NK-92 (cell line): ENCODE data around the gene TBC1D13.
"Not testable (repeated sequence)": the region's sequence is repeated elsewhere in the genome, so short reads cannot be mapped to it uniquely, and the experiment has no call there.

Source experiments
- DNase-seq: peaks from one replicate; lab custom pipeline; 2025; ENCODE audit not compliant: unreplicated experiment; lab: John Stamatoyannopoulos, UW

Gene TBC1D13

DNA sequence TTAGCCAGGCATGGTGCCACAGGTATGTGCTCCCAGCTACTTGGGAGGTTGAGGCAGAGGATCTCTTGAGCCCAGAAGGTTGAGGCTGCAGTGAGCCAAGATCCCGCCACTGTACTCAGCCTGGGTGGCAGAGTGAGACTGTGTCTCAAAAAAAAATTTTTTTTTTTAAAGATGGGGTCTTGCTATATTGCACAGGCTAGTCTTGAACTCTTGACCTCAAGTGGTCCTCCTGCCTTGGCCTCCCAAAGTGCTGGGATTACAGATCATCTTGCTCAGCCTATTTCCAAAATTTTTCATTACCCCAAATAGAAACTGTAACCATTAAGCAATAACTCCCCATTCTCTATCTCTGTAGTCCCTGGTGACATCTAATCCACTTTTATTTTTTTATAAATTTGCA lies 4.4 kb upstream of the TBC1D13 start:
- no peak for DNase-seq

DNA sequence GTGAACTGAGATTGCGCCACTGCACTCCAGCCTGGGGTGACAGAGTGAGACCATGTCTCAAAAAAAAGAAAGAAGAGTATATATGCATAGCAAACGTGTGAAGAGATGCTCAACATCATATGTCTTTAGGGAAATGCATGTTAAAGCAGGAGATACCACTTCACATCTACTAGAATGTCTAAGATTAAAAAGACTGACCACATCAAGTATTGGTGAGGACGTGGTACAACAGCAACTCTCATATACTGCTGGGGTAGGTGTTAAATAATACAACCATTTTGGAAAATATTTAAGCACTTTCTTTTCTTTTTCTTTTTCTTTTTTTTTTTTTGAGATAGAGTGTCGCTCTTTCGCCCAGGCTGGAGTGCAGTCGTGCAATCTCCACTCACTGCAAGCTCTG lies 1.6 kb upstream of the TBC1D13 start:
- DNase-seq: no peak

DNA sequence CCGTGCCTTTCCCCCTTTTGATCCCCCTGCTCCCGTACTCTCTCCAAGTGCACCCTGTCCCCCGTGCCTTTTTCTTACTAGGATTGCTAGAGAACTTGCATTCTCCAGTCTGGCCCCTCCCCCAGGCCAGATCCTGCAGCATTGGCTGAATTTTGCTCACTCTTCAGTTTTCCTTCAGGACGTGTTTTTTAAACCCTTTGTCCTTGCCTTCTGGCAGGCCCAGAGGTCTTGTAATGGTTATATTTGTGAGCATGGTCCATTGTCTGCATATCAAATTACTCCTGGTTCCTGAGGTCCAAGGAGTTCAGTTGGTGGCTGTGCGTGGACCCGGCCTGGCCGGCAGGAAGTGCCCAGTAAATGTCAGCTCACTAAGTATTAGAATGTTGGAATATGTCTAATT lies 606 bp downstream of the TBC1D13 start:
- DNase-seq: no peak

DNA sequence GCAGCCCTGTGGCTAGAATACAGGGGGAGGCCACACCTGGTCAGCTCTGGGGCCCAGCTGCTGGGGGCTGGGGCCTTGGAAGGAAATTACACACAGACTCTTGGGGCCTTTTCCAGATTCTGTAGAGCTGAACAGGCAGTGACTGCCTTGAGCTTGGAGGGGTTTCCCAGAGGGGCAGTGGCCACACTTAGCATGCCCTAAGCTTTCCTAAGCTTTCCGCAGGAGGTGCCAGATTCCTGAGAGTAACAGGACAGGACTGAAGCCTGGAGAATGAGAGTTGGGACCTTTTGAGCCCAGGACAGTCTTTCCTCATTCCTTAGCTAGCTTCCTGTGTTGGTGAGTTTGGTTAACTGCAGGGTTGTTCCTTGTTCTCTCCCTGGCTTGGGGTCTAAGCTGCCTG lies 1.4 kb downstream of the TBC1D13 start:
- no peak for DNase-seq

DNA sequence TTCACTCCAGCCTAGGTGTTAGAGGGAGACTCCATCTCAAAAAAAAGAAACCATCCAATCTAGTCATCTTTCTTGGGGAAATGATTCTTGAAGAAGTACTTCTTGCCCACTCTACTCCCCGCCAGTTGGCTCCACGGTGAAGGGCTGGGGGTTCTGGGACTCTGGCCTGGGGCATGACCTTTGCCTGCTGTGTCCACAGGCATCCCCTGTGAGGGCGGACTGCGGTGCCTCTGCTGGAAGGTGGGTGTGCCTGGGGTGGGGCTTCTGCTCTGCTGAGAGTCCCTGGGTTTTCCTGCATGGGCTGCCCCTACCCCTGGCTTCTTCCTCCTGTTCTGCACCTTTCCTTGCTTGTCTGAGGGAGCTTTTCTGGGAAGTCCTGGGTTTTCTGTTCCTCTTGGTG lies 3.5 kb downstream of the TBC1D13 start:
- DNase-seq: no peak

DNA sequence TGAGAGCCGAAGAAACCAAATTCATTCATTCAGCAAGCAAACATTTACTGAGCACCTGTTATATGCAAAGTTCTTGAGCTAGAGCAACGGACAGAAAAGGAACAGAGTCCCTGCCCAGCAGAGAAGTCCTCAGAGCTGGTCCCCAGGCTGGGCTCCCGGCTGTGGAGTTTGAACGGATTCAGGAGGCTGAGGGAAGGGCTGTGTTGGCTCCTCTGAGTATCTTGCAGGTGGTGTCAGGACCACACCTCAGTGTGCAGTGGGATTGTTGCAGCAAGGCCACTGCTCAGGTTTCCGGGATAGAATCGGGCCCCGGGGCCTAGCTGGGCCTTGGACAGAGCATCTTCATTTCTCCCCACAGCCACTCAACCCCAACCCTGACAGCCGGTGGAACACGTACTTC lies 5.1 kb downstream of the TBC1D13 start:
- DNase-seq: no peak

DNA sequence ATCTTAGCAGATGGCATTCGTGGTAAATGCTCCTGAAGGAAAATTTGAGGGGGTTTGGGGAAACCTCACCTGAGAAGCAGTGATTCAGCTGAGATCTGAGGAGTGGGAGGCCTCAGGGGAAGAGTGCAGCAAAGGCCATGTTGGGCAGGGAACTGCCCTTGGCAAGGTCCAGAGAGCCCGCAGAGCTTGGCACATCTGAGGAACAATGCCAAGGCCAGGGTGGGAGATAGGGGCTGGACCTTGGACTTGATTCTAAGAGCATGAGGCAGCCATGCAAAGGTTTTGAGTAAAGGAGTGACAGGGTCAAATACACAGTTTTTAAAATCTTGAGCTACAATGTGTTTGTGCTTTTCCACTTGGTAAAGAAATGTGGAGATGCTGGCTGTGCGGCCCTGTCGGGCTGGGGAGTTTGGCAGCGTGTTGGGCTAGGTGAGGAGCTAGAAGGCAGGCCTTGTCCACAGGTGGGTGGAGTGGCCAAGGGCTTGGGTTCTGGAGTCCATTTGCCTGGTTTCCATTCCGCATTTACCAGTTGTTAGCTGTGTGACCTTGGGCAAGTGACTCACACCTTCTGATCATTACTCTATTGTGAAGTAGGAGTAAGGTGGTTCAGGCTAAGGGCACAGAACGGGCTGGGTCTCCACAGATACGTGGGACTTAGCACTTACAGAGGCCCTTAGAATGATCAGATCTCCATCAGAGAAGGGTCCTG lies 6.1 kb downstream of the TBC1D13 start:
- DNase-seq: no peak

DNA sequence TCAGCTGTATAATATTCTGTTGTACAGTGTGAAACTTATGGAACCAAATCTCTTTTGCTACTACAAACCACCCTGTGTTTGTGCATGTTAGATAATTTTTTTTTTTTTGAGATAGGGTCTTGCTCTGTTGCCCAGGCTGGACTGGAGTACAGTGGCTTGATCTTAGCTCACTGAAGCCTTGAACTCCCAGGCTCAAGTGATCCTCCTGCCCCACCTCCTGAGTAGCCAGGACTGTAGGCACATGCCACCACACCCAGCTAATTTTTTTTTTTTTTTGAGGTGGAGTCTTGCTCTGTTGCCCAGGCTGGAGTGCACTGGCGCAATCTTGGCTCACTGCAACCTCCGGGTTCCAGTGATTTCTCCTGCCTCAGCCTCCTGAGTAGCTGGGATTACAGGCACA lies 7.9 kb downstream of the TBC1D13 start:
- not testable (repeated sequence) for DNase-seq

DNA sequence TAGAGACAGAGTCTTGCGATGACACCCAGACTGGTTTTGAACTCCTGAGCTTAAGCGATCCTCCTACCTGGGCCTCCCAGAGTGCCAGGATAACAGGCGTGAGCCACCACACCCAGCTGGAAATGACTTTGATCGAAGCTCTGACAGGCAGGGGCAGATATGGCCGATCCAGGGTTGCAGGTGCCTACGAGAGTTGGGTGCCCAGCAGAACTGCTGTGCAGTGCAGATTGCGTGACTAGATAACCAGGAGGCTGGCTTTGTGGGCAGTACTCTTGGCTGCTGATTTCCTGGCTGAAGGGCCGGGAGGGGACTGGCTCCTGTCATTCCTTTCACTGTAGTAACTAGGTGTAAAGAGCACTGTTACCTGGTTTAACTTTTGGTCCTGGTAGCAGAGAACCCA lies 11.8 kb downstream of the TBC1D13 start:
- DNase-seq: no peak

DNA sequence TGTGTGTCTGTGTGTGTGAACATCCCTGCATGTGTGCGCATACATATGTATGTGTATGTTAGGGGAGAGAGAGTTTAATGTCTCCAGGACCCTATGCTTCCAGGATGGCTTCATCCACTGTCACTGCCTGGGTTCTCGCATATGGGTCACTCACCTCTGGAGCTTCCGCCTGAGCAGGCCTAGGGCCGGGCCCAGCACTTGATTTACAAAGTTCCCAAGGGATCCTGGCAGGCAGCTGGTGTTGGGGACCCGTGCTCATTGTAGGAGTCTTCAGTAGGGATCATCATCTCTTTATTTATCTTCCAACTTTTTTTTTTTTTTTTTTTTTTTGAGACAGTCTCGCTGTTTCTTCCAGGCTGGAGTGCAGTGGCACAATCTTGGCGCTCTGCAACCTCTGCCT lies 13.0 kb downstream of the TBC1D13 start:
- no peak for DNase-seq

DNA sequence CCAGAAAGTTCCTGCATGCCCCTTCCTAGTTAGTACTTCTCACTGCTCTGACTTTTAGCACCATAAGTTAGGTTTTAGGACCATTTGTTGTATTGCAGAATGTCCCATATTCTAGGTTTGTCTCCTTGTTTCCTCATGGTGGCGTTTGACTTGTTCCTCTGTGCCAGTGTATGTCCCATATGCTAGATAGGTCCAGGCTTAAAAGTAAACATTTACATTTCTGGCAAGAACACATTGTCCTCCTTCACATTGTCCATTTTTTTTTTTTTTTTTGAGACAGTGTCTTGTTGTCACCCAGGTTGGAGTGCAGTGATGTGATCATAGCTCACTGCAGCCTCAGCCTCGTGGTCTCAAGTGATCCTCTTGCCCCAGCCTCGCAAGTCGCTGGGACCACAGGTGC lies 15.4 kb downstream of the TBC1D13 start:
- no peak for DNase-seq

DNA sequence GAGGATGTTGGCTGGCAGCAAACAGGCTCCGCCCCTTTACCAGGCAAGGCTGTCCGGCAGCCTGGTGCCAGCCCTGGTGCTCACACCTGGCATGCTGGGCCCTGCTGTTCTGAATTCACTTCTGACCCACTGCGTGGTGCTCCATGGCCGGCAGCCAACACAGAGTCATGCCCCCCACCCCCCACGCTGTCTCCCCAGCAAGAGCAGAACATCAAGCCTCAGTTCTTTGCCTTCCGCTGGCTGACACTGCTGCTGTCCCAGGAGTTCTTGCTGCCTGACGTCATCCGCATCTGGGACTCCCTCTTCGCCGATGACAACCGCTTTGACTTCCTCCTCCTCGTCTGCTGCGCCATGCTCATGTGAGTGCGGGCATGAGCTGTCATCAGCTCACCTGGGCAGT lies 18.6 kb downstream of the TBC1D13 start:
- DNase-seq: no peak

DNA sequence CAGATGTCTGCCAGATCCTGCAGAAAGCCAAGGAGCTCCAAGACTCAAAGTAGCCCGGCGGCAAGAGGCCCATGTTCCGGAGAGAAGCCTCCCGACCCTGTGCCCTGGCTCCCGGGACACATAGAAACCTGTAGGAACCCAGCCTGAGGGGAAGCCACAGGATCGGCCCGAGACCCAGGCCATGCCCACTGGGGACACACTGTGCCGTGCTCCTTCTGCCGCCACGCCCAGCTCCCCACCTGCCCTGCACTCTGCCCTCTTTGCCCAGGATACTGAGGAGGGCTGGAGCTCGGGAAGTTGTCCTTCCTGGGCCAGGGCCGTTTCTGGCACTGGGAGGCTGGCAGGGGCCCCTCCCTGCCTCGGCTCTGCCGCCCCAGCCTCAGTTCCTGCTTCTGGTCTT lies 20.8 kb downstream of the TBC1D13 start:
- no peak for DNase-seq

DNA sequence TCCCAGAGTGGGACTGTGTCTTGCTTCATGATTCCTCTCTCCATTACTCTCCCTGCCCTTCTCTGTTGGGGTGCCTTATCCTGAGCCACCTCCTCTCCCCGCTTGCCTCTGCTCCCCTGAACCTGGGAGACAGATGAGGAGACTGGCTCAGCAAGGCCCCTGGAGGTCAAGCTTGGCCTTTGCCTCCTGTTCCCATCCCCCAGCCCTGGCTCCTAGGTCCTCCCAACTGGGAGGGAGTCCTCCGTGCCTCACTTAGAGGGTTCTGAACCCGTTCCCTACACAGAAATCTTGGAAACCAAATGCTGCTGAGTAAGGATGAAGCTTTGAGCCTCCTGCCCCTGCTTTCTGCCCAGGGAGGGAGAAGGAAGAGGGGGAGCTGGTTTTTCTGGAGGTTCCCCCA lies 21.5 kb downstream of the TBC1D13 start:
- DNase-seq: no peak

DNA sequence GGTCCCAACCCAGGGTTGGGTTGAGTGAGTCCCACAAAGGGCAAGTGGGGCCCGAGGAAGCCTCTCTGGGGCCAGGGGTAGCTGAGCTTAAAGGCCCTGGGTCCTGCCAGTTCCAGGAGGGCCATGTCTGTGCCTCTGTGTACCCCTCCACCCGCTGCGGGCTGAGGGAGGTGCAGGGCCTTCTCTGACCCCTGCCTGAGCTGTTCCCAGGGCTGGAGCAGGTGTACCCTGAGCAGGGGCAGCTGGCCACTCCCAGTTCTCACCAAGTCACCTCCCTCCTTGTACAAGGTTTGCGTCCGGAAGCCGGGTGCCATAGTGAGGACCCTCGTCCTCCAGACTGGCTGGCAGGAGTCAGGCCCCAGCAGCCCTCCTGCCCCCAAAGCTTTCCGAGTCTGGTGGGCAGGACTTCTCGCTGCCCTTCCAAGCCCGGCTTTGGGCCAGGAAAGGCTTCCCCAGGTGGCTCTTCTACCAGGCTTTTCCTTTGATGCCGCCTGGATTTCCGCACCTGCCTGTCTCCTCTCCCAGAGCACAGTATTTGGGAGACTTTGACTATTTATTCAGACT lies 22.1 kb downstream of the TBC1D13 start:
- DNase-seq: no peak

DNA sequence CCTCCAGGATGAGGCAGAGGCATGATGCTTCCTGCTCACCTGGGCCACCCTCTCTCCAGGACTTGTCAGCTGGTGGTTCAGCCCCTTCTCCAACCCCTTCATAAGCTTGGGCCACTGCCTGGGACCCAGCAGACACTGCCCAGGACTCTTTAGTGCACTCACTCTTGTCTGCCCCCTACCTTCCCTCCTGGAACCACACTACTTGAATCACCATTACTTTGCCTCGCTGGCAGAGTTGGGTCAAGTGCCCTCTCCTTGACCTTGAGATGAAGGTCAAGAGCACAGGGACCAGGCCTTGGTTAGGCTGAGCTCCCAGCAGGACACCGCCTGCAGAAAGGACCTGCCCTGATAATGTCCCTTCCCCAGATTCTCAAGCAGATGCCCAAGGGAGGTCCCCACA lies 22.8 kb downstream of the TBC1D13 start:
- no peak for DNase-seq

DNA sequence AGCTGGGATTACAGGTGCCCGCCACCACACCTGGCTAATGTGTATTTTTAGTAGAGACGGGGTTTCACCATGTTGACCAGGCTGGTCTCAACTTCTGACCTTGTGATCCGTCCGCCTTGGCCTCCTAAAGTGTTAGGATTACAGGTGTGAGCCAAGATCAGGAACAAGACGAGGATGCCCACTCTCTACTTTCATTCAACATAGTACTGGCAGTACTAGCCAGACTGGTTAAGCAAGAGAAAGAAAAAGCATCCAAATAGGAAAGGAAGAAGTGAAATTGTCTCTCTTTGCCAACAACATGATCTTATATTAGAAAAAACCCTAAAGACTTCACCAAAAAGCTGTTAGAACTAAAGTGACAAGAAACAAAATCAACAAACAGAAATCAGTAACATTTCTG lies 23.8 kb downstream of the TBC1D13 start:
- DNase-seq: no peak

DNA sequence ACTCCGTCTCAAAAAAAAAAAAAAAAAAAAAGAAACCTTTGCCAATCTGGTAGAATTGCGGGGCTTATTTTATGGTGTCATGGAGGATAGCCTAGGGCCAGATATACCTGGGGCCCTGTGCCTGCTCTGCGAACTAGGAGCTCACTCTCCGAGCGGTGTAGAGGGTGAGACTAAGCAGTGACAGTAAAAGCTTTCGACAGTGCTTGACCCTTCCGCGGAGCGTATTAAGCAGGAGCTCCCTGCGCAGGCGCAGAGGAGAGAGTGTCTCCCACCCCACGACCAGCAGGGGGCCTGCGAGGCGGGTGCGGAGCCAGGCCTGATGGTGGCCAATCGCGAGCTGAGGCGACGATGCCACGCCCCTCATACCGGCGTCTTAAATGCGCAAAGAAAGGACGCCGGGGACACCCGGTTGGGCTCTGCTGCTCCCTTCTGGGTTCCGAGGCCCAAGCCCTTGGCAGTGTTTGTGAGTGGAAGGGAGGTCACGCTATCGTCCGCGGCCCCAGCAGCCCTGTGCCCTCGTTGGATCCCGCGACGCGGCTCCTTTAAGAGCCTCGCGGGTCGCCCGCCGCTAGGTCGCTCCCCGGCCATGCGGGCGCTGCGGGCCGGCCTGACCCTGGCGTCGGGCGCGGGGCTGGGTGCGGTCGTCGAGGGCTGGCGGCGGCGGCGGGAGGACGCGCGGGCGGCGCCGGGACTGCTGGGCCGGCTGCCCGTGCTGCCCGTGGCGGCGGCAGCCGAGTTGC lies 31.2 kb downstream of the TBC1D13 start, which contains the start of gene ENDOG:
Gene ENDOG (plus strand): TSS at position 402 of the 740 bp plus-strand sequence. CDS start 185 bp downstream, at position 587.
- DNase-seq: peak; percentile 82

DNA sequence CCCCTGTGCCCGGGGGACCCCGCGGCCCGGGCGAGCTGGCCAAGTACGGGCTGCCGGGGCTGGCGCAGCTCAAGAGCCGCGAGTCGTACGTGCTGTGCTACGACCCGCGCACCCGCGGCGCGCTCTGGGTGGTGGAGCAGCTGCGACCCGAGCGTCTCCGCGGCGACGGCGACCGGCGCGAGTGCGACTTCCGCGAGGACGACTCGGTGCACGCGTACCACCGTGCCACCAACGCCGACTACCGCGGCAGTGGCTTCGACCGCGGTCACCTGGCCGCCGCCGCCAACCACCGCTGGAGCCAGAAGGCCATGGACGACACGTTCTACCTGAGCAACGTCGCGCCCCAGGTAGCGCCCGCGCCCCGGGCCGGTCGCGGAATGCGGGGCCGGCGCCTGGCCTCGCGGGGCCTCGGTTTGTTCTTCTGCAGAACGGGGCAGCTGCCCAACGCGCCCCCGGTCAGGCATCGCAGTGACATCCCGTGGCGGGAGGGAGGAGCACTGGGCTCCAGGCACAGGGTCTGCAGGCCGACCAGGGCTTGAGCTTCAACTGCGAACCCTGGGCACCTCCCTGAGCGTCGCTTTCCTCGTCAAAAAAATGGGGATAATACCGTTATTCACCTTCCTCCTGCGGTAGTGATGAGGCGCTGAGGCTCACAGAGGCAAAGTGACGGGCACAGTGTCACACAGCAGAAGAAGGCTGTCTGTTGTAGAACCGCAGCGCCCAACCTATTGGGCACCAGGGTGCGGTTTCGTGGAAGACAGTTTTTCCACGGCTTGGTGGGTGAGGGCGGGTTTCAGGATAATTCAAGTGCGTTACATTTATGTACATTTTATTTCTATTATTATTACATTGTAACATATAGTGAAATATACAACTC lies 32.0 kb downstream of the TBC1D13 start:
- DNase-seq: no peak

DNA sequence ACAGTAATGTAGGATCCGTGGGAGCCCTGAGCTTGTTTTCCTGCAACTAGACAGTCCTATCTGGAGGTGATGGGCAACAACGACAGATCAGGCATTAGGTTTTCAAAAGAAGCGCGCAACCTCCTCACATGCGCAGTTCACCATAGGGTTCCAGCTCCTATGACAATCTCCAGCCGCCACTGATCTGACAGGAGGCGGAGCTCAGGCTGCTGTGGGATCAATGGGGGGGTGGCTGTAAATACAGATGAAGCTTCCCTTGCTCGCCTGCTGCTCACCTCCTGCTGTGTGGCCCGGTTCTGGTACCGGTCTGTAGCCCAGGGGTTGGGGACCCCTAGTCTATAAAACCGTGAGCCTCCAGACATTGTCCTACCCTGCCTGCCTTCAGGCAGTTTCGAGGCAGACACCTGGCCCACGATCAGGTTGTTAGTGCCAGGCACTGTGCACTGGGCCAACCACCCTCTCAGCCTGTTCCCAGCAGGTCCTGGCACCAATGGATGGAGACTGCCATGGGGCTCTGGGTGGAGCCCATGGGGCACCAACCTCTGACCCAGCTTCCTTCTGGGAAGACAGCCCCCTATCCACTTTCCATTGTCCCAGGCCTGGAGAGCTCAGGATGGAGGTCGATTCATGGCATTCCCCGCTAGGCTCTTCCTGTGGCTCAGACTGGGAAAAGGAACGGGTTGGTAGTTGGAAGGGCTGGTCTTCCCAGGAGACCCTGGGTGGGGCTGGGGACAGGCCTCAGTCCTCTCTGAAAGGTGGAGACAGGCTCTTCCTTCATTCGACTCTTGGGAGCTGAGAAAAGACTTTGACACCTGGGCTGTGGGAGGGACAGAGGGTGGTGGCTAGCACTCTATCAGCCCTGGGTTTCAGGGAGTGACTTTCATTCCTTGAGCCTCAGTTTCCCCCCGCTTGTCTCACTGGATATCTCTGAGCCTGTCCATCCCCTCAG lies 32.9 kb downstream of the TBC1D13 start:
- DNase-seq: no peak
